Kidney tubule cell (primary cell): ENCODE results near the gene RMND5B.
"Not testable (repeated sequence)": the region's sequence is repeated elsewhere in the genome, so short reads cannot be mapped to it uniquely, and the experiment has no call there.

Source experiments
- DNase-seq: peaks from one replicate; pipeline ENCODE4 v3.0.0-alpha.2; 2018; ENCODE audit warnings: low spot score

Gene RMND5B

GRCh38 chr5:178174456-178174855 is 43.6 kb downstream of the RMND5B start:
- no peak for DNase-seq

DNA sequence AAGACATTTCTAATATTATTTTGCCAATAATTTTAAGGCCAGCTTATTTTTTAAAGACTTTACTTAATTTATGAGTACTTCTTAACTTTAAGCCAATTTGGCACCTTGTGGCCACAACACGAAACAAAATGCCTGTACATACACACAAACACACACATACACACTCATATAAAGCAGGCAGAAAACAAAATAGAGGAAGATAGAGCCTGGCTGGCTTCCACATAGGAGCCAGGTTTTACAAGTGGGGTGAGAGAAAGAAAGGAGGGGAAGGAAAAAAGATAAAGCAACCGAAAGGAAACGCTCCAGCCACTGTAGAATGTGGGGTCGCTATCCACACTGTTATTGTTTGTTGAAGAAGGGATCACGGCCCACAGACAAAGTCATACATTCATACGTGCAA is 46.0 kb downstream of the RMND5B start:
- DNase-seq: no peak

GRCh38 chr5:178177569-178177968 is 46.8 kb downstream of the RMND5B start:
- DNase-seq: no peak

DNA sequence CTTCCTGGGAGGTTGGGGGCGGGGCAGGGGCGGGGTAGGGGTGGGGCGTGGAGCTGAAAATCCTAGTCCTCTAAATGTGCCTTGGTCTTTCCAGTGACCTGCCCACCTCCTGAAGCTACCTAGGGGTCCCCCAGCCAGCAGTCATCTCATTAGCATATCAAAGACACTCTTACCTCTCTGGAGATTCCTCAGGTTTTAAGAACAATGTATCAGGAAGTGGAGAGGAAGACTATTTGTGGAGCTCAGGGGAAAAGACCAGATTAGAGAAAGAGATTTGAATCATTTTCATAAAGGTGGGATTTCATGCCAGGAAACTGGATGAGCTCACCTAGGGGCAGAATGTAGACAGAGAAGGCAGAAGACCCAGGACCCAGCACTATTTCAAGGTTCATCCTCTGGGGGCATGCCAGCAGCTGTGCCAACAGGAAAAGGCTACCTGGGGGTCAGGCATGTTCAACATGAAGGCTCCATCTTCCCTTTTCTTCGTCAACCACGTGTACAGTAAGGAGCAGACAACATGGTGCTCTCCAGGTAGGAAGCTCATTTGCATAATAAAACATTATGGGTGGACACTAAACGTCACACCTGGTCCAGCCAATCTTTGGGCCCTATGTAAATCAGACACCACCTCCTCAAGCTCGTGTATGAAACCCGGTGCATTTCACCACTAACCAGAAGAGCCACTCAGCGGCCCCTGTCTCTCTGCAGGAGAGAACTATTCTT is 49.5 kb downstream of the RMND5B start:
- DNase-seq: no peak

- DNase-seq: no peak
These were observed 51.5 kb downstream of the RMND5B start for GRCh38 chr5:178182158-178182876.

DNA sequence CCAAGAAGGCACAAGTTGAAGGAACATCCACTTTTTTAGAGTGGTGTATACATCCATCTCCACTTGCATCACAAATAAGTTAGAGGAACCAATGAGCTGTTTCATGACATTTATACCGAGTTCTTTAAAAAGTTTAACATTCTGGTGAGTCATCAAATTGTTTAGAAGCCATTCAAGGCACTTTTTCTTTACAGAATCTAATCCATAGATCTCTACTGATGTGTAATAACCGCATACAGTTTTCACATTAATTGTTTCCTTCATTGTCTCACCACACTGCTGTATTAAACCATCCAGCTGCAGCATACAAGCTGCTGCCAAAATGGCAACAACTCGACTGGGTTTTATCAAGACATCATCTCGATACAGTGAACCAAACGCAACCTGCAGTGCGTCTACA is 55.6 kb downstream of the RMND5B start:
- no peak for DNase-seq

GRCh38 chr5:178187014-178187413 is 56.2 kb downstream of the RMND5B start, which contains the start of gene GMCL2:
GMCL2 (minus strand) TSS chr5:178187371; CDS start chr5:178187299, 72 bp downstream.
- DNase-seq: no peak

- DNase-seq: no peak
These were observed 58.6 kb downstream of the RMND5B start for GRCh38 chr5:178189433-178189832.

GRCh38 chr5:178191661-178192060 is 60.8 kb downstream of the RMND5B start:
- DNase-seq: no peak

GRCh38 chr5:178192244-178192643 is 61.4 kb downstream of the RMND5B start:
- DNase-seq: no peak

- no peak for DNase-seq
These were observed 62.0 kb downstream of the RMND5B start for GRCh38 chr5:178192787-178193186.

DNA sequence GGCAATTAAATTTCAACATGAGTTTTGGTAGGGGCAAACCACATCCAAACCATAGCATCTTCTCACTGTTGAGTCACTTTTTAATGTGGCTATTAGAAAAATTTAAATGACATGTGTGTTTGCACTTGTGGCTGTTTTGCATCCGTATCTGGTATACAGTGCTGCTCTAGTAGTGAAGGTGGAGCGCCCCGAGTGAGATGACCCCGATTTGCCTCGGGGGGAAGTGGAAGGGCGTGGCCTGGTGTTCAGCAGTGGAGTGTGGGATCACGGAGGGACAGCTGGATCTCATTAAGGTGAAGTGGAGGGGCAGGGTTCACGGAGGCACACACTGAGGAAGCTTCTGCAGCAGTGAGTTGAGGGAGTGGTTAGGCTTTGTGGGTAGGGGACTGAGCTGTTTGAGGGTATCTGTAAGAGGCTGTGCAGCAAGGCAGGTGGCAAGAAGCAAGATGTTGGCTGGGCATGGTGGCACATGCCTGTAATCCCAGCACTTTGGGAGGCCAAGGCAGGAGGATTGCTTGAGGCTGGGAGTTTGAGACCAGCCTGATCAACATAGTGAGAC is 62.5 kb downstream of the RMND5B start:
- no peak for DNase-seq

- no peak for DNase-seq
These were observed 63.2 kb downstream of the RMND5B start for GRCh38 chr5:178194026-178194425.

GRCh38 chr5:178196281-178196812 is 65.5 kb downstream of the RMND5B start:
- DNase-seq: no peak

- DNase-seq: no peak
These were observed 66.2 kb downstream of the RMND5B start for GRCh38 chr5:178196986-178197385.

- not testable (repeated sequence) for DNase-seq
These were observed 67.3 kb downstream of the RMND5B start for GRCh38 chr5:178198151-178198550.

DNA sequence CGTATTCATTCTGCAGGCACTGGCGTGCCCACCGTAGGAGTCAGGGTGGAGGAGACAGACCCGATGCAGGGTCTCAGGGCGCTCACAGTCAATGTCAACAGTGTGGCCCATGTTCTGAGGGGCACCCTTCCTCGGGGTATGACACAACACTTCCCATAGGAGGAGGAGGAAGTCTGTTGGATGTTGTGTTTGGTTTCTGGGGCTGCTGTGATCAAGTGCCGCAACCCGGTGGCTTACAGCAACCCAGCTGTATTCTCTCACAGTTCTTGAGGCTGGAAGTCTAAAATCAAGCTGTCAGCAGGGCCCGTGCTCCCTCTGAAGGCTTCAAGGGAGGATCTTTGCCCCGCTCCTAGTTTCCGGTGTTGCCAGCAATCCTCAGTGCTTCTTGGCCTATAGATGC is 67.9 kb downstream of the RMND5B start:
- no peak for DNase-seq

DNA sequence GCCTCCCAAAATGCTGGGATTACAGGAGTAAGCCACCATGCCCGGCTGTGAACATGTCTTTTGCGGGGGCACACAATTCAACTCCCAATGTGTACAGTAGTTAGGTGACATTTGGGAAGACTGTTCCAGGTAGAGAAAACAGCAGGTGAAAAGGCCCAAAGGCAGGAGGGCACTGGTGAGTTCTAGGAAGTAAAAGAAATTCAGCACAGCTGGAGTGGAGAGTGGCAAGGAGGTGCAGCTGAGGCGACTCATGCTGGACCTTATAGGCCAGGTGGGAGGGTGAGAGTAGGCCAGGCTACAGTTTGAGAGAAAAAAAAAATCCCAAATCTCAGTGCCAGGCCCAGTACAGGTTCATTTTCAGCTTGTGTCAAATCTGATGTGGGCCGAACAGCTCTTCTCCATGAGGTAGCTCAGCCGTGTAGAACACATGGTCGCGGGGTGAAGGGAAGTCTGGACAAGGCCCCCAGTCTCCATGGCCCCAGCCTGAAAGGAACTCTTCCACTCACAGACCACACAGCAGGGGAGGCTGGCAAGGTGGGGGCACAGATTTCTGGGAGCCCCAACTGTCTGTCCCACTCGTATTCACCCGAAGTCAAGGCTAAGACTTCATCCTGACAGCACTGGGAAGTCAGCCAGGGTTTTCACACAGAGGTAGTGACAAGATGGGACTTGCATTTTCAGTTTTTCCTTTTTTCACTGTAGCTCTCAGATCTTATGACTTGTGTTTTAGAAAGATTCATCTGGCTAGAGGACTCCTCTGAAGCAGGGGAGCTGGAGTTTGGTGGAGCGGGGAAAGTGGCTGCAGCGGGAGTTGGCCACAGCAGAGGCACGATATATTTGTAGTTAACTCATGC is 69.0 kb downstream of the RMND5B start:
- no peak for DNase-seq
